SK-N-SH (cell line): ENCODE data around the gene PIR.

ENCODE experiments used
- CTCF ChIP-seq: fragments of 200-600 bp; sonication (generic); IDR thresholded peaks from 2 replicates; pipeline ENCODE4 v1.6.1; 2017; ENCODE audit warnings: antibody characterized with exemption, mild to moderate bottlenecking, moderate library complexity
- EZH2phosphoT487 ChIP-seq: fragments of 200-600 bp; sonication (generic); IDR thresholded peaks from 2 replicates; pipeline ENCODE4 v1.6.1; 2017; ENCODE audit warnings: low read depth, mixed run types, mild to moderate bottlenecking, antibody characterized with exemption, moderate library complexity, borderline replicate concordance
- MAX ChIP-seq: IDR thresholded peaks from 2 replicates; pipeline ENCODE4 v1.4.0; 2012; ENCODE audit warnings: low read depth
- RCOR1 ChIP-seq: fragments of 150-350 bp; IDR thresholded peaks from 2 replicates; pipeline ENCODE4 v1.6.1; 2017; ENCODE audit warnings: antibody characterized with exemption, low read length
- REST ChIP-seq: IDR thresholded peaks from 2 replicates; pipeline ENCODE4 v1.6.1; 2012; ENCODE audit warnings: mild to moderate bottlenecking, low read depth, low read length, moderate library complexity
- RXRA ChIP-seq: IDR thresholded peaks from 2 replicates; pipeline ENCODE4 v1.4.0; 2012; ENCODE audit warnings: low read depth, mild to moderate bottlenecking, borderline replicate concordance
- SMC3 ChIP-seq: IDR thresholded peaks from 2 replicates; pipeline ENCODE4 v1.6.1; 2012; ENCODE audit warnings: low read depth, low read length, improper control_type of control experiment
- TCF12 ChIP-seq: IDR thresholded peaks from 2 replicates; pipeline ENCODE4 v1.4.0; 2012
- USF1 ChIP-seq: IDR thresholded peaks from 2 replicates; pipeline ENCODE4 v1.4.0; 2012; ENCODE audit warnings: low read depth, borderline replicate concordance
- ZBTB33 ChIP-seq: IDR thresholded peaks from 2 replicates; pipeline ENCODE4 v1.4.0; 2012; ENCODE audit warnings: low read depth, borderline replicate concordance

- TF ChIP-seq CTCF (no peak), ZBTB33 (no peak), RCOR1 (no peak), USF1 (no peak), MAX (no peak), REST (no peak), EZH2phosphoT487 (no peak), RXRA (no peak), TCF12 (peak; percentile 8; the same call in 1 of the 2 replicates), SMC3 (no peak)
Measured at GRCh38 chrX:15366506-15367352, 126.4 kb downstream of the PIR start.
